Left lung (tissue), 10 donors: ENCODE data around the gene MSI1. TPM values are rescaled to one million over a fixed set of nuclear protein-coding genes. Genes with fewer than 3 reads are reported as not detected.

ENCODE experiments used
- ATAC-seq: fragments of 200-7000 bp; cut with Tn5 transposase; one replicate; pipeline ENCODE4 v1.9.1; 2020; ENCODE audit warnings: moderate library complexity
- DNase-seq, 4 donors: peaks; one replicate each; pipeline ENCODE4 v3.0.0-alpha.2; 2013 to 2020
- H3K27ac ChIP-seq, 2 donors: fragments of 200-600 bp; sonication (generic) in 1 of 2; one replicate each; pipeline versions ENCODE4 v1.5.0 to v1.8.0; 2020 to 2021
- H3K27me3 ChIP-seq, 2 donors: fragments of 200-600 bp; sonication (generic) in 1 of 2; one replicate each; pipeline versions ENCODE4 v1.5.0 to v1.8.0; 2020 to 2021
- H3K36me3 ChIP-seq, 2 donors: fragments of 200-600 bp; sonication (generic) in 1 of 2; one replicate each; pipeline versions ENCODE4 v1.5.0 to v1.8.0; 2020 to 2021
- H3K4me1 ChIP-seq, 2 donors: fragments of 200-600 bp; one replicate each; pipeline ENCODE4 v1.8.0; 2021
- H3K4me3 ChIP-seq, 2 donors: fragments of 200-600 bp; sonication (generic) in 1 of 2; one replicate each; pipeline versions ENCODE4 v1.5.0 to v1.8.0; 2020 to 2021; ENCODE audit warnings: mild to moderate bottlenecking in 1 of 2
- H3K9me3 ChIP-seq, 2 donors: fragments of 200-600 bp; sonication (generic) in 1 of 2; one replicate each; pipeline versions ENCODE4 v1.5.0 to v1.8.0; 2020 to 2021
- CTCF ChIP-seq, 2 donors: fragments of 200-600 bp; sonication (generic) in 1 of 2; IDR thresholded peaks; one replicate each; pipeline versions ENCODE4 v1.5.0 to v1.8.0; 2021; ENCODE audit warnings: antibody characterized with exemption in 2 of 2
- intact Hi-C, 2 donors: fragments of 100-400 bp; cut with DNase I; formaldehyde crosslinking; loops; one replicate each; pipeline versions ENCODE4 v1.11.2 to v1.14.2; 2022
- polyA plus RNA-seq, 6 donors: library from polyadenylated mRNA; unstranded; fragments of 120-200 nt; gene quantifications; one replicate each; pipeline ENCODE4 v1.2.1, GENCODE V29; 2013; ENCODE audit not compliant: insufficient read length in 6 of 6
- total RNA-seq, 2 donors: library from RNA; stranded (reverse); fragmentation: NEBNext Ultra II Directional; extraction: Animal tissue kit (Norgen Biotek cat#: 25700); gene quantifications; one replicate each; pipeline ENCODE4 v1.2.1, GENCODE V29; 2021
- donor health status: DM: no; HTN: yes; CAD: no.
- donor health status: DM: no; HTN: no; CAD: no.

The MSI1 gene
- total and polyA plus RNA-seq, 8 donors = 0.60 to 19.3 (median 16.5) TPM

DNA sequence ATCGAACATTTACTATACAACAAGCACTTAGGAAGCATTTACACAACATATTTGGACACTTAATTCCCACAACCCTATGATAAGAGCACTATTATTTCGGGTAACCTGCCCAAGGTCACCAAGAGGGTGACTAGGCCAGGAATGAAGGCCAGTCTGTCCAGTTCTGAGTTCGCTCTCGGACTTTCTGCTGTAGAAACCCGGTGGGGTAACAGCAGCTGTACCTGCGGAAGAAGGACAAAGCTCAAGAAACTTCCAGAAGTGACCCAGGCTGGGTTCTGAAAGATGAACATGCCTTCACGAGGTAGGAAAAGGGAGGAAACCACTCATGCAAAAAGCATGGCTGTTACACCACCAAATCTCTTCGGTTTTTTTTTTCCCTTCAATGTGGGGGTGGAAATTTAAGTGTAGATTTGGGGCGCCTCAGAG, 52.2 kb downstream of the MSI1 start:
- no peak for TF ChIP-seq CTCF (IDR thresholded peaks at IDR 0.05)
- peak overlapping the region; percentile 42 to 56 for H3K4me3 ChIP-seq
- no peak for DNase-seq
- peak overlapping the region; percentile 84 to 85 for H3K27ac ChIP-seq
- no peaks in the 10 kb centered on the region for H3K36me3 ChIP-seq
- no peaks in the 10 kb centered on the region for H3K27me3 ChIP-seq
- H3K9me3 ChIP-seq = no peaks in the 10 kb centered on the region
- intact Hi-C loops = no loop called here
- ATAC-seq = peak; percentile 24
- peaks cover 0 to 15% of the 10 kb centered on the region in 2 donors for H3K4me1 ChIP-seq

DNA sequence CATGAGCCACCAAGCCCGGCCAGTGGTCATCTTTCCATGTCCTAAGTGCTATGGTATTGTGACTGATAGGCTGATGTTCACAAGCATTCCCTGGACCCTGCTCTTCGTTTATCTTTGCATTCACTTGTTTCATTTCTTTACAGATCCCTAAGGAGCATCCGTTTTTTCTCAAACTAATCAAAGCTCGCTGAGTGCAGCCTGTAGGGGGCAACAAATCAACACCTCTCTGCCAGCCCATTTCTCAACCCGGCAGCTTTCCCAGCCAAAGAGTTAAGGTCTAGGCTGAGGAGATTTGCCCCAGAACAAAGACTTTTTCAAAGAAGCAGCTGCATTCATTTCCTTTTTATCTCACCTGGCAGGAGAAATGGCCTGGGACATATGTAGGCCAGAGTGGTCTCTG, 54.7 kb downstream of the MSI1 start:
- Histone ChIP-seq H3K36me3 (no peaks in the 10 kb centered on the region), H3K4me3 (no peak overlapping the region), H3K27me3 (no peaks in the 10 kb centered on the region), H3K27ac (no peak overlapping the region), H3K4me1 (peaks cover 0 to 15% of the 10 kb centered on the region in 2 donors), H3K9me3 (no peaks in the 10 kb centered on the region)
- TF ChIP-seq CTCF (IDR thresholded peaks at IDR 0.05) = no peak
- no peak for DNase-seq
- ATAC-seq = no peak
- intact Hi-C loops = no loop called here

GRCh38 chr12:120301962-120302815, 66.8 kb downstream of the MSI1 start, which contains the start of gene SIRT4:
Gene SIRT4, plus strand, starts transcription at chr12:120302321. Its CDS starts 1,241 bp downstream, at chr12:120303562.
- intact Hi-C loops = no loop called here
- H3K9me3 ChIP-seq = no peaks in the 10 kb centered on the region
- peak; percentile 99 for ATAC-seq
- H3K36me3 ChIP-seq = no peaks in the 10 kb centered on the region
- DNase-seq = peak in 3 of 4 donors; percentile 89 to 94 (median 90)
- H3K4me3 ChIP-seq = peak within 1 kb of the TSS; percentile 41 to 70
- peak; percentile 67 to 78 for TF ChIP-seq CTCF (IDR thresholded peaks at IDR 0.05)
- no peaks in the 10 kb centered on the region for H3K27me3 ChIP-seq
- peak within 1 kb of the TSS; percentile 68 to 73 for H3K27ac ChIP-seq
- peaks cover 0 to 11% of the 10 kb centered on the region in 2 donors for H3K4me1 ChIP-seq

DNA sequence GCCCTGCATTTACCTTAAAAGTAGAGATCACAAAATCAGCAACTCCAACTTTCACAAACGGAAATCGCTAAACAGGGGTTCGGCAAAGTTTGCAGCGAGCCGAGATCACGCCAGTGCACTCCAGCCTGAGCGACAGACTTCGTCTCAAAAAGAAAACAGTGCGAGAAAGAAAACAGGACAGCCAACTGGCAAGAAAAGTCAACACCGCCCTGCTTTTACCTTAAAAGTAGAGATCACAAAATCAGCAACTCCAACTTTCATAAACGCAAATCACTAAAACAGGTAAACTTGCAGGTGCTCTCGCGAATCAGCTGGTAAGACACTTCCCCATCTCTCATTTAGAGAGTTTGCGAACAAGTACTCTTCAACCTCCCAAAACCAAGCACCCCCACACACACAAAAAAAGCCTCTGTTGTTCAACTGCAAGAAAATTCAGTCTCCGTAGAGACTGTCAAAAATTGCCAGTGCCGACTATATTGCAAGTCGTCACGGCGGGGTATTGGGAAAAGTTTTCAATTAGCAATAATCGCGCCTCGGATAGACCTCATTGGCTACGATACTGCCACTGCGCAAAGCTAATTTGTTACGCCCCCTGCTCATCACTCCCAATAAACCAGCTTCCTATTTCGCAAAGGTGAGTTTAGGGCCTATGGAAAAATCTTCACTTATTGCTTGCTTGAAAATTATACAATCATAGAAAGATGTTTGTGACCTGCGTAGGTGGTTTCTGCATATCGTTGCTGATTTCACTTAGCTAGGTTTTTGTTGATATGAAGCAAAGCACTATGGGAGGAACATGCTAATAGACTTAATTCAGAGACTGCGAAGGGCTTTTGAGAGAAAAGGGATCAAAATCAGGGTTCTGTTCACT, 76.1 kb downstream of the MSI1 start, which contains the start of gene RNU4-1:
Gene RNU4-1 (minus strand): TSS at position 577 of the 871 bp plus-strand sequence.
- peak; percentile 53 for ATAC-seq

More for the DNA sequence above, 76.1 kb downstream of the MSI1 start, which contains the start of gene RNU4-1:
- no peak for TF ChIP-seq CTCF (IDR thresholded peaks at IDR 0.05)
- Histone ChIP-seq H3K4me1 (peaks cover 0 to 17% of the 10 kb centered on the region in 2 donors), H3K4me3 (peak within 1 kb of the TSS; percentile 41 to 46), H3K27ac (peak within 1 kb of the TSS; percentile 98 to 99), H3K36me3 (no peaks in the 10 kb centered on the region), H3K9me3 (no peaks in the 10 kb centered on the region), H3K27me3 (no peaks in the 10 kb centered on the region)
- DNase-seq = peak in 3 of 4 donors; percentile 63 to 90 (median 87)
- intact Hi-C loops = no loop called here
